Stimulated activated CD8-positive, alpha-beta memory T cell treated with anti-CD3 and anti-CD28 coated beads, Interleukin-7, amount 100 ng/mL, for 4 hours (primary cell): ENCODE results near the gene THBS2.

Experiments used
- DNase-seq, 2 donors: peaks; one replicate each; pipeline ENCODE4 v3.0.0-alpha.2; 2020; ENCODE audit warnings: low read depth in 2 of 2

THBS2 gene

DNA sequence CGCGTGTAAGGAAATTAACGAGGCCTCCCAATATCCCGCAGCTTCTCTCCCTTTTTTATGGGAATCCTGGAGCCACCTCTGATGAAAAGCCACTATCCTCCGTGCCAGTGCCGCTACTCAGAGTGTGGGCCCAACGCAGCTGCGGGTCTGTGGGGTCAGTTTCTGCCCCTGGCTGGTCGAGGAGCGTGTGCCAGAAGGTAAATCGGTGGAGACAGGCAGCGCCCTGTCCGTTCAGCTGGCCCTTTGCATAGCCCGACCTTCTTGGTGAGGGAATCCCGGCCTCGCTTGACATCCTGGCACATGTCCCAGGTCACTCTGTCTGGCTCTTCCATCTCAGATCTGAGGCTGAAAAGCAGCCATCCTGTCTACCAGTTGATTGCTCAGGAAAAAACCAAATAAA, 4.6 kb downstream of the THBS2 start:
- no peak for DNase-seq

DNA sequence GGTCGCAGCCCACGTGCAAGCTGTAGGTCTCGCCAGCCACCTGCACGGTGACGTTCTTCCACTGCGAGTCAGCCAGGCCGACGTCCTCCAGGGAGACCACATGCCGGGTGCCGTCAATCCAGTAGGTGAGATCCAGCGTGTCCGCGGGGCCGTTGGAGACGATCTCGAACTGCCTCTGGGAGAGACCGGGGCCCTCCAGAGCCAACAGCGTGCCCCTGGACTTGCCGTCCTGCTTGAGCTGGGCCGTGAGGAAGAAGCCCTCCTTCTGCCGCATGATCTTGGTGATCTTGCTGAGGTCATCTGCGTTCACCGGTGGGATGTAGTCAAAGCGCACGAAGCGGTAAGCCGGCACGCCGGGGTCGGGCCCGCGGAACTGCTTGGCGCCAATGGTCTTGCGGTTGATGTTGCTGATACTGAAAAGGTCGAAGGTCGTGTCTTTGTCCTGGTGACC, 5.1 kb downstream of the THBS2 start:
- no peak for DNase-seq

DNA sequence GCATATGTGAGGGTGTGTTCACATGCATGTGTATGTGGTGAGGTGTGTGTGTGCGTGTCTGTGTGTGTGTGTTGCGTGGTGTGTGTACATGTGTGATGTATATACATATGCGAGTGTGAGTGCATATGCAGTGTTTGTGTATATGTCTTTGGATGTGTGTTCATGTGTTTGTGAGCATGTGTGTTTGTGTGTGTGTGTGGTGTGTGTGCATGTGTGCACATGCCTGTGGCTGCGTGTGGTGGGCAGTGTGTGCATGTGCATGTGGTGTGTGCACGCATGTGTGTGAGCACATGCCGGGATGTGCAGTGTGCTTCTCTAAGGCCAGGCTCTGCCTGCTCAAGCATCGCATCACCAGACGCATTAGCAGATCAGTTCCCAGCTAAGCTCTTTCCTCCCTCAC, 5.7 kb downstream of the THBS2 start:
- DNase-seq: no peak

DNA sequence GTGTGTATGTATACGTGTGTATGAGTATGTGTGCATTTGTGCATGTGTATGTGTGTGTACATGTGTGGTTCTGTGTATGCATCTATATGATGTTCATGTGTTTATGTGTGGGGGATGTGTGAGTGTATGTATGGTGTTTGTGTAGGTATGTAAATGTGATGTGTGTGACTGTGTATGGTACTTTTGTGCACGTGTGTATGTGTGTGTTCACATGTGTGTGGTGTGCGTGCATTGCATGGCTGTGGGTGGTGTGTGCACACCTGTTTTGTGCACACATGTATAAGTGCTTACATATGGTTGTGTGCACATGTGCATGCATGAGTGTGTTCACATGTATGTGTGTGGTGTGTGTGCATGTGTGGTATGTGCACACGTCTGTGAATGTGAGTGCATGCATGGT, 6.2 kb downstream of the THBS2 start:
- no peak for DNase-seq

DNA sequence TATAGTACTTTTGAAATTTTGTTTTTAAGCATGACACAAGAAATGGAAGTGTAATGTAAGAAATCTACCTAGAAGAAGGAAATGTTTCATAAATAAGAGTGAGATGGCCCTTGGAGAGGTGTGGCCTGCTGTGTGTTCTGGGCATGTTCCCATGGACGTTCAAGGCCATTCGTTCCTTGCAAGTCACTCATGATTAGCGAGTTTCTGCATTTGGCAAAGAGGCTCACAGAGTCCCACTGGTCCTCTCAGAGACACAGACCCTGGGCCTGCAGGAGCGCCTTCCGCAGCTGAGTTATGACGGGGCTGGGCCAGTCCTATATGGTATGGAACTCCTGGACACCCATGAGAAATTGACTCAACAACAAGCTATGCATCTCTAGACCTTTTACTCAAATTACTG, 7.2 kb downstream of the THBS2 start:
- no peak for DNase-seq

DNA sequence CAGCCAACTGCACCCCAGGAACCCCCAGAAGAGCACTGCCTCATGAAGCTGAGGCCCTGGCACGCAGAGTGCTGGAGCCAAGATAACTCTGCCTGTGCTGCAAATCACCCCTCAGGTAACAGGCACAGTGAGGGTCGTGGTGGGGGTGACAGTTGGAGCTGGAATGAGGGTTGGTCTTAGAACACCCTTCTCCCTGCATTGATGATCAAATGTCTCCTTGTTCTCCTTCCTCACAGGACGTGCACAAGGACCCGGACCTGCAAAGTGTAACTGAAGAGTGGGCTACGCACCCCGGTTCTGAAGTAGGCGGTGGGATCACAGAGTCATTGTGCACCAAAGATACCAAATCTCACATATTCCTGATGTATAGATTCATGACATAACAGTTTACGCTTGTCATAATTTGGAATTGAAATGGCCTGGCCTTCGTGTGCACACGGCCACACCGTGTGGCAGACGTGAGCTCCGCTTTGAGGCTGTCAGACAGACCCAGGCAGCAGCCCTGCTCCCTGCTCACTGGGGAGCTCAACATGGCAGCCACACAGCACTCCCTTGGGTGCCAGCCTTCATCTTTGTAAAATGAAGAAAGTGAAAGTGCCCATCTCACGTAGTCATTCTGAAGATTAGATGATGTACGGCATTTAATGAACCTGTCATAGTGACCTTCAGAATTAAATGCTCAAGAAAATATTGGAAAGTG, 8.8 kb downstream of the THBS2 start:
- DNase-seq: no peak

DNA sequence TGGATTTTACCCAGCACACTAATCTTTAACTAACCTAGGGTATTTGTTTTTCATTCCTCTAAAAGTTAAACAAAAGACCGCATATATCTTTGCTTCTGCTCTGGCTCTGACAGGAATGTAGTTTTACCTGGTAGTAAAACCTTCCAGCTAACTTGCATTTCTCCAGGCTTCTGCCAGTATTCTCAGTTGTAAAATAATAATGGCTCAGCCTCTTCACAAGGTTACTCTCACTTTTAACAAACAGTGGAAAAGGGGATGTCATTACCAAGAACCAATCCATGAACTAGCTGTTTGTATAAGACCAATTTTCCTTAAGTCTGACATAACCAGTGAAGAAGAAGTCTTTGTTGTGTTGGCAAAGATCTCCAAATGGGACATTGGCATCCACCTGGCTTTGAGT, 10.0 kb downstream of the THBS2 start:
- no peak for DNase-seq

DNA sequence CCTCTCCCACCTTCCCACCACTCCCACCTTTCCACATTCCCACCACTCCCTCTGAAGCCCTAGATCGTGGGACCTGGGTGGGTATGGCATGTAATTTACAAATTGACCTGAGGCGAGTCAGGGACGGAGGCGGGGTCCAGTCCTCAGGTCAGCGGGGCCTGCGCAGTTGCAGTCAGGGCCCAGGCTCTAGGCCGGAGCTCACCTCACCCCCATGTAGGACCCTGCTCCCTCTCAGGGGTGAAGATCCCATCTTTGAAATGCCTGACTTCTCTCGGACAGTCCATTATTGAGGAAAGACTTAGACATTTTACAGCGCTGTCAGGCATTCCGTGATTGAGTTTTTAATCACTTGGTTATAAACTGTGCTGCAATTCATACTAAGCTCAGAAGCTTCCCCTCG, 10.5 kb downstream of the THBS2 start:
- DNase-seq: no peak

DNA sequence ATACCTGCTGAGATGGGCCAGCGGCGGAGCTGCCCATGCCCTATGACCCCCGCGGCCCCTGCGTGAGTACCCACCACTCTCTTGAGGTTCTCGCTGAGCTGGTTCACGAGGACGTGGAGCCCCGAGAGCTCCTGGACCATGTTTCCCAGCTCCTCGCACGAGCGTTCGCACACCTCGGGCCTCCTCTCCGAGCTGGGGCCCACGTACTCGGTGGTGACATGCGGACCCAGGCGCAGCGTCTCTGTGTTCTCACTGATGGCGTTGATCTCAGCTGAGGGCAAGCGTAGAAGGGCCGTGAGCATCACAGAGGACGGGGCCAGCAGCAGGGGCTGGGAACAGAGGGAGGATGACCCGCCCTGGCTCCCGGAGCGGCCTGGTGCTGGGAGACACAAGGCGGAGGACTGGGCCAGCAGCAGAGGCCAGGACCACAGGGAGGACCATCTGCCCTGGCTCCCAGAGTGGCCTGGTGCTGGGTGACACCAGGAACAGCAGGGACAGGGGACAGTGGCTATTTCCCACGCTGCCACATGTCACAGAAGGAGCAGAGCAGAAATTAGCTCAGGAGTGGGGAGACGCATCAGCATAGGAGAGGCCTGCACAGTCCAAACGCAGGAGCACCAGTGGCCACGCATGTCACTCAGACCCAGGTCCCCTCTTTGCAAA, 11.8 kb downstream of the THBS2 start:
- DNase-seq: no peak

DNA sequence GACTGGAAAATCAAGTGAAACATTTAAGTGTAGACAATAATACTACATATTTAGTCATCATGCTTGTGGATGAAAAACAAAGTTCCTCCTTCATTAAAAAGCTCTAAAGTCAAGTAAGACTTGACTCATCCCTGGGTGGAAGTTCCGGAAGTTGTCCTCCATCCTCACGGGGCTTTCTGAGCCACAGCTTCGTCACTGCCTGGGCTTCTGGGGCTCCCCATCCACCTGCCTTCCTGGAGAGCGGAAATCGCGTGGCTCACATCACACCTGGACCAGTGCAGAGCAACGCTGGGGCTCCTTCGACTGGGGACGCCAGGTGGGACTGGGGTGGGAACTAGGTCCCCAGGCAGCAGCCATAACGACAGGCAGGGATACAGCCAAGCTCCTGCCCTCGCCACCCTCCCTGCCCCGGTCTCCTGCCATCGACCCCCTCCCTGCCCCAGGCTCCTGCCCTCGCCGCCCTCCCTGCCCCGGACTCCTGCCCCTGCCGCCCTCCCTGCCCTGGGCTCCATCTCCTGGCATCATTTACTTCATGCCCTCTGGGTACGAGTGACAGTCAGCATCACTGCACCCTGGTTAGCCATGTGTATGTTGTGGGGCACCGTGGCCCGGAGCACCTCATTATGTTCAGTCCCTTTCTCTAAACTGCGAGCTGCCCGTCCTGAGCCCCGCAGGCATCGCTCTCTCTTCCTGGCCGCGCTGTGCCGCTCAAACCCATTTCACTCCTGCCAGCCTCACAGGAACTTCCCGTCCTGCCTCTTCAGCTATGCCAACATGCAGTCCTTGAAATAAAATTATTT, 12.9 kb downstream of the THBS2 start:
- no peak for DNase-seq

DNA sequence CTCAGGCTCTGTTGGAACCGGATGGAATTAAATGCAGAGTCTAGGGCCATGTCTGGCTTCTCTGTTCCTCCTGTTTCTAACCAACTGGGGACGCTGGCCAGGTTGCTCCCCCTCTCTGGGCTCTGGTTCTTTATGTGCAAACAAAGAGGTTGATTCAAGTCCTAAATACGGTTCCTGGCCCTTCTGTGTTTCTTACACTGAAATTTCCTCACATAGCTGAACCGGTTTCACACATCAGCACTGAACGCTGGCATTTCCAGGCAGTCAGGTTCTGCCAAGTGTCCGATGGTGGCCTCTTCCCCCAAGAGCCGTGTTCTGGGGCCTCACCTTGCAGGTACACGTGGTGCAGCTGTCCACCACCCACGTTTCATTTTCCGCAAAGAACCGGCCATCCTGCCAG, 13.5 kb downstream of the THBS2 start:
- no peak for DNase-seq

DNA sequence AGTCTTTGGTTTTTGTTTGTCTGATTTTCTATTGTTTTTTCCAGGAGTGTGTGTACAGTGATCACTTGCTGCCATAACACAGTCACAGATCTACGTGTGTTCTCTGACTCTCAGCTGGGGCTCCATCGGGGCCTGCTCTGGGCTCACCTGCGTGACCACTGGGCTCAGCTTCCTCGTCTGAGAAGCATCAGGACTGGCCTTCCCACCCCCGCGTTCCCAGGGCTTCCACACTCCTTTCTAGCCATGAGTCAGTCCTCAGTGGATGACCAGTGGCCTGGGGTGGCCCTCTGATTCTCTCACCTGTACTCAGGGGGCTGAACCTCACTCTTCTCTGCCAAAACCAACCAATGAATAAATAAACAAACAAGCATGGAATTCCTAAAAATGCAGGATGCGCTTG, 14.5 kb downstream of the THBS2 start:
- no peak for DNase-seq

DNA sequence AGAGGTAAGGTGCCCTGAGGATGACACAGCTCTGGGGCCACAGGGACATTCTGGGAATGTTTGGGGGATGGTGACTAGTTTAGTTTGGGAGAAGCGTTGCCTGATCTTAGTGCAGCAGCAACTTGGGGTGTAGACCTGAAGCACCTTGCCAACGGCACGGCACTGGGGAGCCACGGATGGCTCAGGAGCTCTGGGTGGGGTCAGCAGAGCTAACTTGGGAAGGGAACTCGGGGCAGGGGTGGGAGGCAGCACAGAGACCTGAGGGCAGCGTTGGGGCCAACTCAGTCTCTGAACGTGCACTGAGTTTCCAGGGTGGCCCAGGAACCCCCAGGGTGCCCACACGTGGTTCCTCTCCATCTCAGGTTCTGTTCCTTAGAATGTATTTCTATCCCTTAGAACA, 14.9 kb downstream of the THBS2 start:
- no peak for DNase-seq

DNA sequence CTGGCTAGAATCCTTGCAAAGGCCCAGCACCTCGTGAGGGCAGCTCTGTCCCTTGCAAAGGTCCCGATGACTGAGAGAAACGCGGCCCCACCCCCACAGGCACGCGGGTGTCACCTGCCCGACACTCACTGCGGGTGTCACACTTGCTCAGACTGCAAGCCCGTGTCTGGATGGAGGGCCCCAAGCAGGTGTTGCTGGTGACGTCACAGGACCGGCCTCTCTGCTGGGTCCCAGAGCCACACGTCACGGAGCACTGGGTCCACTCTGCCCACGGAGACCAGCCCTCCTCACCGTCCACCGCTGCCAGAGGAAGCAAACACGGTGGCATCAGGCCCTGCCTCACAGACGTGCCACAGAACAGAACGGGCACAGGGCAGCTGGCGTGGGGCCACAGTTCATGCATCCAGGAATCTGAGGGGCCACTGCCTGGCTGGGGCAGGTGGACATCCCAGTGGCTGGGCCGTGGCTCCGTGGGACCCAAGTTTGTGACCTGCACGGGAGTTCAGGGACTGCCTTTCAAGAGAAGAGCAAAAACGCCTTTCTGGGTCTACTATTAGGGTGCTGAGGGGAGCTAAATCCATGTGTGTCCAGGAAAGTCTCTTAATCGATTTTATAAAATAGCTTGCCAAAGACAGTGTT, 16.0 kb downstream of the THBS2 start:
- DNase-seq: no peak

DNA sequence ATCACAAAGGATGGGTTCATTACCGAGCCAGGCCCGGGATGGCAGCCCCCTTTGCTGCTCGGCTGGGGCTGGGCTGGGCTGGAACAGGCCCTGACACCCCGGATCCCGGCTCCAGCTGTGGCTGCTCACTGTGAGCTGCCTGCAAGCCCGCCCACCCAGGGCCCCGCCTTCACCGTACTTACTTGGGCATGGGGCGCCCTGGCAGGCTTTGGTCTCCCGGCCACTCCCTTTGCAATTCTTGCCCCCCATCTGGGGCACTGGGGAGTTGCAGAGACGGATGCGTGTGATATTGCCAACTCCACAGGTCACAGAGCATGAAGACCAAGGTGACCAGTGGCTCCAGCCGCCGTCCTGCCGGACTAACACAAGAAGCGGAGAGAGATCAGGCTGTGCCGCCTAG, 16.7 kb downstream of the THBS2 start:
- DNase-seq: no peak

DNA sequence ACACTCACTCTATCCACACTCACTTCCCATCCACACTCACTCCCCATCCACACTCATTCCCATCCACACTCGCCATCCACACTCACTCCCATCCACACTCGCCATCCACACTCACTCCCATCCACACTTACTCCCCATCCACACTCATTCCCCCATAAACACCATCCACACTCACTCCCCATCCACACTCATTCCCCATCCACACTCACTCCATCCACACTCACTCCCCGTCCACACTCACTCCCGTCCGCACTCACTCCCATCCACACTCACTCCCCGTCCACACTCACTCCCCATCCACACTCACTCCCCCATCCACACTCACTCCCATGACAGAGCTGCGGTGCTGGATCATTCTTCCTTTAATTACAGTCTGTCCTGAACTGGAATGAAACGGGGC, 17.1 kb downstream of the THBS2 start:
- DNase-seq: no peak

DNA sequence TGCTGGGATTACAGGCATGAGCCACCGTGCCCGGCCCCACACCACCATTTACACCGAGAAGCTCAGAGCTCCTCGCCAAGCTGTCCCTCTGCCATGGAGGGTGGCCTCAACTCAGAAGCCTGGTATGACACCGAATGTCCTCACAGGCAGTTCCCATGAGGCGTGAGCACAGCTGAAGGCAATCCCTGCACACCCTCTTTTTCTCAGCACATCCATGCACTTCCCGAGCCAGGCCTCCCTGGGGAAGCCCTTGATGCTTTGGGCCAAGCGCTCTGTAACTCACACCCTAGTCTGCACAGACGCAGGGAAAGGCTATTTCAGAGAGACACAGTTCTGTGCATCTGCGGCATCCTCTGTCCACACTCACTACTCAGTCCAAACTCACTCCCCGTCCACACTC, 18.4 kb downstream of the THBS2 start:
- no peak for DNase-seq

DNA sequence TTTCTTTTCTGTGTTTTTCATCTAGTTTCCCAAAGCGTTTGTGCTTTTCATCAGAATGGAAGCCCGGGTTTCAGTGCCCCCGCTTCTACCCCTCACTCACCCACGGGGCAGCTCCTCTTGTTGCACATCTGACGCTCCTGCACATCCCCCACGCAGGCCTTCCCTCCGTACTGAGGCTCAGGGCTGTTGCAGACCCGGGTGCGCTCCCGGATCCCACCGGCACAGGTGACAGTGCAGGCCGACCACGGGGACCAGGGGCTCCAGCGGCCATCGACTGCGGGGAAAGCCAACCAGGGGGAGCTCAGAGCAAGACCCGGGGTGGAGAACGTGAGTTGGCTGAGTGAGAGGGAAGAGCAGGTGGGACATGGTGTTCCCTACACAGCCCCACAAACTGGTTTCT, 19.0 kb downstream of the THBS2 start:
- no peak for DNase-seq

DNA sequence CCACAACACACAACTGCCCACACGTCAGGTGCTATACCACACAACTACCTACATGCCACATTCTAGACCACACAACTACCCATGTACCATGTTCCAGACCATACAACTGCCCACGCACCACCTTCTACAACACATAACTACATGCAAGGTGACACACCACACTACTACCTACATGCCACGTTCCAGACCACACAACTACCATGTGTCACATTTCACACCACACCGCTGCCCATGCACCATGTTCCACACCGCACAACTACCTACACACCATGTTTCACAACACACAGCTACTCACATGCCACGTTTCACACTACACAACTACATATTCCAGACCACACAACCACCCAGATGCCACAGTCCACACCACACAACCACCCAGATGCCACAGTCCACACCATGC, 19.8 kb downstream of the THBS2 start:
- DNase-seq: no peak

DNA sequence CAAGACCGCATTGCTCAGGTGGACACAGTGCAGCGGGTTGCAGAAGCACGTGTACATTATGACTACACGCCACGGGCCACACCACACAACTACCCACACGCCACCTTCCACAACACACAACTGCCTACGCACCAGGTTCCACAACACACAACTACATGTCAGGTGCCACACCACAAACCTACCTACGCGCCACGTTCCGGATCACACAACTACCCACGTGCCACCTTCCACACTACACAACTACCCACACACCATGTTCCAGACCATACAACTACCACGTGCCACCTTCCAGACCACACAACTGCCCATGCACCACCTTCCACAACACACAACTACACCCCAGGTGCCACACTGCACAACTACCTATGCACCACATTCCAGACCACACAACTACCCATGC, 20.5 kb downstream of the THBS2 start:
- DNase-seq: no peak

DNA sequence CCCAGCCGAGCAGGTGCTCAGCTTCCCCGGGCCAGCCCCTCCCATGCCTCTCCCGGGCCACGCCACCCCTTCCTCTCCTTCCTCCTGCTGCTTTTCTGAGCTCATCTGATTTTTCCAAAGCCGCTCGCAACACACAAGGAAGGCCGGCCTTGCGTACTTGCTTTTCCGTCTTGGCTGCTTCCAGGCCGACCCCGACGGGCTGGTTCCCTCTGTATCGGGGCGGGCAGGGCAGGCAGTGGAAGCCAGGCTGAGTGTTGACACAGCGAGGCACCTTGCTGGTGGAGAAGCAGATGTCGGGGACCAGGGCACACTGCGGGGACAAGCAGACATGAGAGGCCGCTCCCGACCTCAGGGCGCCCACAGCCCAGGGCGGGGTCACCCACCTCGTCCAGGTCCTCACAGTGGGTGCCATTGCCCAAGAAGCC, 21.1 kb downstream of the THBS2 start:
- DNase-seq: no peak

DNA sequence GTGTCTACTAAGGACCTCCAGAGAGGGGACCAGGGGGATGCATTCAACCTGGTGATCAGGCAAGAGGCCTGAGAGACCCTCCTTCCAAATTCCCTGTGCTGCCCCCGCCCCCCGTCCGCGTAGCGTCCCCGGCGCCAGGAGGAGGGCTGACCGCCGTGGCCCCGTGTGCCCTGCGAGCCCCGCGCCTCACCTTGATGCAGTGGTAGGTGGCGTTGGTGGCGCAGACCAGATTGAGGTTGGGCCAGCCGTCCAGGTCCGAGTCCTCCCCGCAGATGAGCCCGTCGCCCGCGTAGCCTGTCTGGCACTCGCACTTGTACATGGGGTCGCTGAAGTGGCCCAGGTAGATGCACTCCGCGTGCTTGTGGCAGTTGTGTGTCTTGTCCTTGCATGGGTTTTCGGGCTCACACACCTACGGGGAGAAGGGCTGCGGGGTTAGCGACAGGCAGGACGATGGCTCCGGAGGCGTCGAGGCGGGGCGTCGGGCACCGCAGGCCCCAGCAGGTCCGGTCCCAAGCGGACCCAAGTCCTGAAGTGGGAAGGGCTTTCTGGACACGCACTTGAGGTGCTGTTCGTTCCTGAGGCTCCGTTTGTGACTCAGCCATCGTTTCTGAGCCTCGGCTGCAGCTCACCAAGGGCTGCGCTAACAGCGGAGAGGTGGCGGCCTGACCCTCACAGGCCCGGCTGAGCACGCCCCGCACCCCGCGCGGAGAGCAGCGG, 21.7 kb downstream of the THBS2 start:
- no peak for DNase-seq
